Sigmoid colon (tissue), 7 donors: ENCODE data around the gene CR1L. TPM values are rescaled to one million over a fixed set of nuclear protein-coding genes. Genes with fewer than 3 reads are reported as not detected.

Experiments
- DNase-seq: peaks from one replicate; pipeline ENCODE4 v3.0.0-alpha.2; 2019
- H3K27ac ChIP-seq, 4 donors: fragments of 200-600 bp; sonication (generic); one replicate each; pipeline ENCODE4 v1.5.1; 2016 to 2019; ENCODE audit warnings: mild to moderate bottlenecking in 1 of 4
- H3K27me3 ChIP-seq, 3 donors: fragments of 200-600 bp; sonication (generic); one replicate each; pipeline ENCODE4 v1.5.1; 2019; ENCODE audit warnings: mild to moderate bottlenecking in 1 of 3
- H3K36me3 ChIP-seq, 4 donors: fragments of 200-600 bp; sonication (generic); one replicate each; pipeline ENCODE4 v1.5.1; 2016 to 2019
- H3K4me1 ChIP-seq, 4 donors: fragments of 200-600 bp; sonication (generic); one replicate each; pipeline ENCODE4 v1.5.1; 2017 to 2019
- H3K4me3 ChIP-seq, 4 donors: fragments of 200-600 bp; sonication (generic); one replicate each; pipeline ENCODE4 v1.5.1; 2017 to 2019; ENCODE audit warnings: mild to moderate bottlenecking in 2 of 4, moderate library complexity in 1 of 4
- H3K9me3 ChIP-seq, 4 donors: fragments of 200-600 bp in 3 of 4; sonication (generic) in 3 of 4; one replicate each; pipeline versions ENCODE4 v1.5.1 to v1.6.1; 2013 to 2019
- EP300 ChIP-seq, 4 donors: sonication (generic); formaldehyde crosslinking; IDR thresholded peaks; one replicate each; pipeline ENCODE4 v1.6.1; 2017; ENCODE audit warnings: antibody characterized with exemption in 4 of 4
- POLR2A ChIP-seq, 2 donors: fragments of 450-650 bp; IDR thresholded peaks; one replicate each; pipeline ENCODE4 v1.6.1; 2016; ENCODE audit warnings: antibody characterized with exemption in 2 of 2, mild to moderate bottlenecking in 2 of 2, moderate library complexity in 2 of 2
- POLR2AphosphoS5 ChIP-seq, 4 donors: sonication (generic); formaldehyde crosslinking; IDR thresholded peaks; one replicate each; pipeline ENCODE4 v1.6.1; 2017; ENCODE audit warnings: antibody characterized with exemption in 4 of 4
- WGBS, 2 donors: extraction: QIAGEN DNeasy Blood & Tissue Kit; methylation state at CpG; one replicate each; pipeline ENCODE4 v1.1.7; 2013; 5-methylcytosine and 5-hydroxymethylcytosine counted together
- intact Hi-C: fragments of 100-400 bp; cut with DNase I; formaldehyde crosslinking; loops from one replicate; pipeline ENCODE4 v1.15.1; 2023
- polyA plus RNA-seq, 3 donors: library from polyadenylated mRNA; stranded (reverse); fragments of 200-250 nt; gene quantifications; one replicate each; pipeline ENCODE4 v1.2.3, GENCODE V29; 2013
- total RNA-seq, 4 donors: library from RNA; depleted of rRNA; stranded (reverse); fragments of >200 nt; gene quantifications; one replicate each; pipeline ENCODE4 v1.1.0, GENCODE V29; 2016
- TF ChIP-seq, protein P1 (sequence below), 4 experiments: fragments of 450-650 bp in 3 of 4; fragments of 200-600 bp in 1 of 4; IDR thresholded peaks; one replicate each; pipeline ENCODE4 v1.5.1; 2016 to 2019; ENCODE audit warnings: antibody characterized with exemption in 4 of 4, mild to moderate bottlenecking in 3 of 4, moderate library complexity in 2 of 4
- donor health status: healthy with polysubstance abuse.
- donor health status: Bipolar disorder and iron deficiency.
- donor health status: healthy.

Gene CR1L
- total and polyA plus RNA-seq, 7 donors: 0.73 TPM; not detected in 6

DNA sequence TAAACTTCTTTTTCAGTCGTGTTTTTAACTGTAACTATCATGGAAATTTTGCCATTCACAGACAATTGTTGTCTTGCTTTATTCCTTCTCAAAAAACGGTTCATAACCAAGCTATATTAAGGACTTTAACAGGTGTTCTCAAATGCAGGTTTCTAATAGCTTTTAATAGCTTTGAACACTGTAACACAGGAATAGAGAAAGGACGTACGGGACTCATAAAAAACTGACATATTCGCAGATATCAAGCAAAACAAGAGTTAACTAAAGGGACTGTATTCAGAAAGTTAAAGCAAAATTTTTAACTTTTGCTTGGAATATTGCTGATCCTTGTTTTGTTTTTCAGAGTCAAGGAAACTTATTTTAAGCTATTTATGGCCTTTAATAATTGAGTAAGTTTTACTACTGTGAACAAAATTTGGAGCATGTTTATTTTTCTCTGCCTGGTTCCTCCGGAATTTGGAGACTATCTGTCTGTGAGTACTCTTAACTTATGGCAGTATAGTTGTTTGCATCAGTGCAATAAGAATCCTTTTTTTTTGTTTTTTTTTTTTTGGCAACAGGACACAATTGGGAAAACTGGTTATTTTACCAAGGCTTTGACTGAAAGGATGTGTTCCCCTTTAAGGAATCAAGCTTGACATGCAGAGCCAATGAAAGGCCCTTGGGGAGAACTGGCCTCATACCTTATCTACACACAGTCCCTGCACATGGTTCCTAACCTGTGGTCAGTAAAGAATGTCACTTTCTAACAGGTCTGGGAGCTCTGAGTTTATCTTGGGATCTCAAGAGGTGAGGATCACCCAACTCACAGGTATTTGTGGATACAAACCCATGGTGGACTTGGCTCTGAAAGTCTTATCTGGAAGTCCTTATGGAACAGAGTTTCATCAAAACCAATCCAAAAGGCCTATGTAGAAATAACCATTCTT lies 101.2 kb downstream of the CR1L start:
- Histone ChIP-seq H3K9me3 (no peaks in the 10 kb centered on the region), H3K4me1 (peaks cover 0 to 6% (median 4%) of the 10 kb centered on the region in 4 donors), H3K36me3 (no peaks in the 10 kb centered on the region), H3K27me3 (no peaks in the 10 kb centered on the region), H3K4me3 (no peak overlapping the region), H3K27ac (no peak overlapping the region)
- 84% methylated on average over 6 of the region's 6 CpGs for WGBS, 2 donors
- DNase-seq: no peak
- intact Hi-C loops: no loop called here
- TF ChIP-seq POLR2A (IDR thresholded peaks at IDR 0.05) (no peak), EP300 (IDR thresholded peaks at IDR 0.05) (no peak), POLR2AphosphoS5 (IDR thresholded peaks at IDR 0.05) (no peak)
- TF ChIP-seq, protein P1, sequence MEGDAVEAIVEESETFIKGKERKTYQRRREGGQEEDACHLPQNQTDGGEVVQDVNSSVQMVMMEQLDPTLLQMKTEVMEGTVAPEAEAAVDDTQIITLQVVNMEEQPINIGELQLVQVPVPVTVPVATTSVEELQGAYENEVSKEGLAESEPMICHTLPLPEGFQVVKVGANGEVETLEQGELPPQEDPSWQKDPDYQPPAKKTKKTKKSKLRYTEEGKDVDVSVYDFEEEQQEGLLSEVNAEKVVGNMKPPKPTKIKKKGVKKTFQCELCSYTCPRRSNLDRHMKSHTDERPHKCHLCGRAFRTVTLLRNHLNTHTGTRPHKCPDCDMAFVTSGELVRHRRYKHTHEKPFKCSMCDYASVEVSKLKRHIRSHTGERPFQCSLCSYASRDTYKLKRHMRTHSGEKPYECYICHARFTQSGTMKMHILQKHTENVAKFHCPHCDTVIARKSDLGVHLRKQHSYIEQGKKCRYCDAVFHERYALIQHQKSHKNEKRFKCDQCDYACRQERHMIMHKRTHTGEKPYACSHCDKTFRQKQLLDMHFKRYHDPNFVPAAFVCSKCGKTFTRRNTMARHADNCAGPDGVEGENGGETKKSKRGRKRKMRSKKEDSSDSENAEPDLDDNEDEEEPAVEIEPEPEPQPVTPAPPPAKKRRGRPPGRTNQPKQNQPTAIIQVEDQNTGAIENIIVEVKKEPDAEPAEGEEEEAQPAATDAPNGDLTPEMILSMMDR (IDR thresholded peaks at IDR 0.05): no peak

DNA sequence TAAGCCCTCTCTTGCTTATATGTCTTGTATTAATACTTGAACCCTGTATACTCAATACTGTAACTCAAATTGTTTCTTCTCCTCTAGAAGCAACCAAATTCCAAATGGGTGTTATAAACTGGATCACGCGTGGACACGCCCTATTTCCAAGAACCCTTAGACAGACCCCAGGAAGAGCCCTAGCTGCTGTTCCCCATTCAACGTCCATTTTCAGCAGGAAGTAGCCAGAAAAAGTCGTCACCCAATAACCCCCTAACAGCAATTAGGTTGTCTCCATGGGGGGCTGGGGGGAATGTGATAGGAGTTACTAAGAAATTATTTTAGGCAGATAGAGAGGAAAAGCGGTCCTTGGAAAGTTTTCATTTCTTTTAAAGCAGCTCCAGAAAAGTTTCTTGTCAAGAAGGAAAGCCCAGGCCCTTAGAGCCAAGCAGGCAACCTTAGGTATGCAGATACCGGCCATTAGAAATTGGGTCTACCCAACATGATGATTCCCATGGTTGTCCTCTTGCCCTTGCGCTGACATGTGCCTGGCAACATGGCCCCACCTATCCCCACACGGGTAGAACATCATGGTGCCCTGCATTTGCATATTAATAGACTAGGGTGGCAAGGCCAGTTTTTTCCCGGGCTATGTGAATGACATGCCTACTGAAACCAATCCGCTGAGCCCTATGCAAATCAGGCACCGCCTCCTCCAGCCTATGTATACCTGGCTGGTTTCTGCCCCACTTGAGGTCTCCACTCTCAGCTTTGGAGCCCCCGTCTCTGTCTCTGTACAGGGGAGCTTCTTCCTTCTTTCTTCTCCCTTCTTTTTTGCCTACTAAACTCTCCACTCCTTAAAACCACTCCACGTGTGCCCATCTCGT lies 102.9 kb downstream of the CR1L start:
- Histone ChIP-seq H3K9me3 (no peaks in the 10 kb centered on the region), H3K27me3 (no peaks in the 10 kb centered on the region), H3K36me3 (no peaks in the 10 kb centered on the region), H3K4me3 (no peak overlapping the region), H3K4me1 (peaks cover 0 to 14% (median 11%) of the 10 kb centered on the region in 4 donors), H3K27ac (no peak overlapping the region)
- no peak for TF ChIP-seq EP300 (IDR thresholded peaks at IDR 0.05)
- TF ChIP-seq POLR2A (IDR thresholded peaks at IDR 0.05): no peak
- no peak for TF ChIP-seq POLR2AphosphoS5 (IDR thresholded peaks at IDR 0.05)
- TF ChIP-seq, protein P1 (IDR thresholded peaks at IDR 0.05): no peak
- intact Hi-C loops: no loop called here
- WGBS, 2 donors: 66 to 87% methylated on average over 15 of the region's 15 CpGs
- DNase-seq: no peak

DNA sequence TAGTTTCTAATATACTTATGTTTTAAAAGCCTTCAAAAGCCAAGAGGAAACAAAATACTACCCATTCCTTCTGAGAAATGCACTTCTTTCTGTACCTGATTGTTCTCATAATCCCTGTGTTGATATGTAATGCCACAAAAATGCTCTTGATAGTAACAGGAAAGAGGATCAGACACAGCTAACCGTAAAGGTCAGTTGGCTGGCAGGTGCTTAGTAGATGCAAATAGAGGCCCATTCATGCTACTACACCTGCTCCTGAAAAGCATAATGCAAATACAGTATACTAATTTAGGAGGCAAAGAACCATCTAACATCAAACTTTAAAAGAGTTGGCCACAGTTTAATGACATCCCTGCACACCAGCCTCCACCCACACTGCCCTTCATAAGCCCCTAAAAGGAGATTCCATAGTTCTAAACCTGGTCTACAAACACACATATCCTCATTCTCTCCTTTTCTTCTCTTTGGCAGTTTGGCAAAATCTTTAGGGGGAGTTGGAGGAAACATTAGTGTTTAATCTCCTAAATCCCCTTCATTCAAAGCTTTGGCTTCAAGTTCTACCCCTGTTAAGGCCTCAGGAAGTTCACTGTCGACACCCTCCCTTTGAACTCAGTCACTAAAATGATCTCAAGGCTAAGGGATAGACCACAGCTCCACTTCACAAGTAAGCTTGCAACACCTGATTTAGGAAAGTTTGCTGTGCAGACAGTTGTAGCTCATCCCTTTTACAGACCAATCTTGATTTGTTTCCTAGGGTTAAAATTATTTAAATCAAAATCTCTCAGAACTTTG lies 104.0 kb downstream of the CR1L start:
- no peaks in the 10 kb centered on the region for H3K36me3 ChIP-seq
- no peak overlapping the region for H3K27ac ChIP-seq
- no peak overlapping the region for H3K4me3 ChIP-seq
- H3K27me3 ChIP-seq: no peaks in the 10 kb centered on the region
- no peak for DNase-seq
- no peaks in the 10 kb centered on the region for H3K9me3 ChIP-seq
- TF ChIP-seq, protein P1 (IDR thresholded peaks at IDR 0.05): no peak
- no peak for TF ChIP-seq EP300 (IDR thresholded peaks at IDR 0.05)
- TF ChIP-seq POLR2A (IDR thresholded peaks at IDR 0.05): no peak
- TF ChIP-seq POLR2AphosphoS5 (IDR thresholded peaks at IDR 0.05): no peak
- 11 to 35% methylated on average over 2 of the region's 2 CpGs for WGBS, 2 donors
- peaks cover 0 to 25% (median 22%) of the 10 kb centered on the region in 4 donors for H3K4me1 ChIP-seq
- intact Hi-C loops: no loop called here

DNA sequence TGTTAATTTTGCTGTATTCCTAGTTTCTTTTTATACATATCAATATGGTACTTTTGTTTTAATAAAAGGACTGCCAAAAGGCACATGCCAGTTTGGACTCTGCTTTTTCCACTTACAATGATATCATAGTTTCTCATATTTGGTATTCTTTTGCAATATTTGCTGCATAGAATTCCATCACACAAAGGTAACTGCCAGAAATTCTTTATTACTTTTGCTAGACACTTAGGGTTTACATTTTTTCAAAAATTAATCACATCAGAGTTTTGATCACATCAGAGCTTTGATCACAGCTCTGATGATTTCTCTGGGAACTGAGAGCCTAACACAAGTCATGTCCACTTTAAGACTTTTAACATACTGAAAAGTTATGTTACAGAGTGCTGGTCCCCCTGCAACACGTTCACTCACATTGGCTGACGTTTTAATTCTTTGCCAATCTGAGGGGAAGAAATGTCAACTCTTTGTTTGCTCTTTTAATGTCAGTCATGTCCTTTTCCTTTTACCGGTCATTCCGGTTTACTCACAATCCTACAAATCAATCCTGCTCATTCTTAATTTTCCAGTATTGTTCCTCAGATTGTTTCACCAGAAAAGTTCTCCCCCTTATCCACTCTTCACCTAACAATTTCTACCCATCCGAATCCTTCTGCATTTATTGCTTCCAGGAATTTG lies 105.8 kb downstream of the CR1L start:
- DNase-seq: no peak
- Histone ChIP-seq H3K36me3 (no peaks in the 10 kb centered on the region), H3K9me3 (no peaks in the 10 kb centered on the region), H3K27ac (peak overlapping the region; percentile 82 to 94 (median 88)), H3K4me1 (peaks cover 0 to 42% (median 38%) of the 10 kb centered on the region in 4 donors), H3K27me3 (no peaks in the 10 kb centered on the region), H3K4me3 (peak overlapping the region; percentile 75 to 93 (median 79))
- intact Hi-C loops: loop anchor here (5.0 kb wide), 2 partner anchors 47 to 698 kb away; partner anchors contain the start of genes PFKFB2 and YOD1
- WGBS, 2 donors: 19 to 71% methylated on average over 5 of the region's 5 CpGs
- TF ChIP-seq EP300 (IDR thresholded peaks at IDR 0.05) (no peak), POLR2A (IDR thresholded peaks at IDR 0.05) (no peak), POLR2AphosphoS5 (IDR thresholded peaks at IDR 0.05) (no peak)
- TF ChIP-seq, protein P1 (IDR thresholded peaks at IDR 0.05): no peak
